Cardiac muscle cell (in vitro differentiated cells and primary cell): Measurements from ENCODE around the gene PAX2. TPM values are rescaled to one million over a fixed set of nuclear protein-coding genes. Genes with fewer than 3 reads are reported as not detected.

Experiments
- DNase-seq, 2 donors: peaks; one replicate each; pipeline versions ENCODE4 v3.0.0 to v3.0.0-alpha.2; 2010 to 2017; ENCODE audit warnings: low read depth in 1 of 2, low spot score in 1 of 2
- H3K27ac ChIP-seq: fragments of 200-600 bp; sonication (generic); 2 replicates; pipeline ENCODE4 v1.5.1; 2016
- H3K27me3 ChIP-seq: fragments of 200-600 bp; sonication (generic); 2 replicates; pipeline ENCODE4 v1.6.0; 2016; ENCODE audit warnings: control low read depth
- H3K36me3 ChIP-seq: fragments of 200-600 bp; sonication (generic); 2 replicates; pipeline ENCODE4 v1.5.1; 2016; ENCODE audit warnings: control low read depth
- H3K4me1 ChIP-seq: fragments of 200-600 bp; sonication (generic); 2 replicates; pipeline ENCODE4 v1.8.1; 2017; ENCODE audit warnings: low read depth, mild to moderate bottlenecking, mixed run types
- H3K4me3 ChIP-seq: fragments of 200-600 bp; sonication (generic); 2 replicates; pipeline ENCODE4 v1.5.1; 2016; ENCODE audit warnings: mild to moderate bottlenecking
- H3K9me3 ChIP-seq: fragments of 200-600 bp; sonication (generic); 2 replicates; pipeline ENCODE4 v1.5.1; 2017; ENCODE audit warnings: low read depth, mild to moderate bottlenecking, control low read depth
- polyA plus RNA-seq: library from polyadenylated mRNA; unstranded; fragments of >200 nt; fragmentation: Nextera tagmentation; extraction: Ambion mirVana; gene quantifications from 2 replicates; pipeline ENCODE4 v1.2.1, GENCODE V29; 2016
- total RNA-seq: library from RNA; depleted of rRNA; stranded (reverse); fragments of >200 nt; gene quantifications from 2 replicates; pipeline ENCODE4 v1.2.3, GENCODE V29; 2016
- TF ChIP-seq, protein P1 (sequence below): IDR thresholded peaks from 2 replicates; pipeline ENCODE4 v1.5.1; 2012; ENCODE audit warnings: low read depth, mild to moderate bottlenecking, low read length

PAX2 gene
- total and polyA plus RNA-seq, 2 experiments from 2014 or later, result not detected

DNA sequence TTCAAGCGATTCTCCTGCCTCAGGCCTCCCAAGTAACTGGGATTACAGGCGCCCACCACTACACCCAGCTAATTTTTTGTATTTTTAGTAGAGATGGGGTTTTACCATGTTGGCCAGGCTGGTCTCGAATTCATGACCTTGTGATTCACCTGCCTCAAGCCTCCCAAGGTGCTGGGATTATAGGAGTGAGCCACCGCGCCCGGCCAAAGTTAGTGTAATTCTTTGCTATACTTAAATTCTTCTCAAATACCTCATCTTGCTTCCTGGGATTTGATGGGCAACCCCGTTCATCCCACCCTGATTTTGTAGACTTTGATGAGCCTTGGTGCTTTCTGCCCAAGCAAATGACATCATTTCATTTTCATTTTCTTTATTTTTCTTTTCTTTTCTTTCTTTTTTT is 54.5 kb downstream of the PAX2 start:
- H3K27me3 ChIP-seq, result peaks cover 7% of the 10 kb centered on the region
- peaks cover 3% of the 10 kb centered on the region for H3K4me1 ChIP-seq
- no peaks in the 10 kb centered on the region for H3K9me3 ChIP-seq
- H3K36me3 ChIP-seq, result no peaks in the 10 kb centered on the region
- TF ChIP-seq, protein P1, sequence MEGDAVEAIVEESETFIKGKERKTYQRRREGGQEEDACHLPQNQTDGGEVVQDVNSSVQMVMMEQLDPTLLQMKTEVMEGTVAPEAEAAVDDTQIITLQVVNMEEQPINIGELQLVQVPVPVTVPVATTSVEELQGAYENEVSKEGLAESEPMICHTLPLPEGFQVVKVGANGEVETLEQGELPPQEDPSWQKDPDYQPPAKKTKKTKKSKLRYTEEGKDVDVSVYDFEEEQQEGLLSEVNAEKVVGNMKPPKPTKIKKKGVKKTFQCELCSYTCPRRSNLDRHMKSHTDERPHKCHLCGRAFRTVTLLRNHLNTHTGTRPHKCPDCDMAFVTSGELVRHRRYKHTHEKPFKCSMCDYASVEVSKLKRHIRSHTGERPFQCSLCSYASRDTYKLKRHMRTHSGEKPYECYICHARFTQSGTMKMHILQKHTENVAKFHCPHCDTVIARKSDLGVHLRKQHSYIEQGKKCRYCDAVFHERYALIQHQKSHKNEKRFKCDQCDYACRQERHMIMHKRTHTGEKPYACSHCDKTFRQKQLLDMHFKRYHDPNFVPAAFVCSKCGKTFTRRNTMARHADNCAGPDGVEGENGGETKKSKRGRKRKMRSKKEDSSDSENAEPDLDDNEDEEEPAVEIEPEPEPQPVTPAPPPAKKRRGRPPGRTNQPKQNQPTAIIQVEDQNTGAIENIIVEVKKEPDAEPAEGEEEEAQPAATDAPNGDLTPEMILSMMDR, result no peak
- DNase-seq, result no peak
- no peak overlapping the region for H3K4me3 ChIP-seq
- no peak overlapping the region for H3K27ac ChIP-seq

DNA sequence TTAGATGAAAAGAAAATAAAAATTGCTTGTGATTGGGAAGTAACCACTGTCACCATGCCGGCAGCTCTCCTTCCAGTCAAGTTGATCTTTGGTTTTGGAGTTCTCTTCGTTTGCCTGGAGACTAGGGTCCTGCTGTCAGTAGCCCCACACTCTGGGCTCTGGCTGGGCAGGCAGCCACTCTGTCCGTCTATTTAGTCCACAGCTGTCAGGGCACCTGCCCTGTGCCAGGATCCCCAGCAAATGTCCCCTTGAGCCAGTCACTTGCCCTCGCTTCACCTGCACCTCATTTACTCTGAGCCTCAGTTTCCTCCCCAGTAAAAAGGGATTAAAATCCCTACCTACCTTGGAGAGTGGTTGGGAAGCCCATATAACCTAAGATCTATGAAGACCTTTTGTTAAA is 55.5 kb downstream of the PAX2 start:
- peaks cover 7% of the 10 kb centered on the region for H3K27me3 ChIP-seq
- H3K4me1 ChIP-seq, result peaks cover 3% of the 10 kb centered on the region
- no peak overlapping the region for H3K4me3 ChIP-seq
- no peak for DNase-seq
- TF ChIP-seq, protein P1, result no peak
- H3K36me3 ChIP-seq, result no peaks in the 10 kb centered on the region
- no peaks in the 10 kb centered on the region for H3K9me3 ChIP-seq
- no peak overlapping the region for H3K27ac ChIP-seq

DNA sequence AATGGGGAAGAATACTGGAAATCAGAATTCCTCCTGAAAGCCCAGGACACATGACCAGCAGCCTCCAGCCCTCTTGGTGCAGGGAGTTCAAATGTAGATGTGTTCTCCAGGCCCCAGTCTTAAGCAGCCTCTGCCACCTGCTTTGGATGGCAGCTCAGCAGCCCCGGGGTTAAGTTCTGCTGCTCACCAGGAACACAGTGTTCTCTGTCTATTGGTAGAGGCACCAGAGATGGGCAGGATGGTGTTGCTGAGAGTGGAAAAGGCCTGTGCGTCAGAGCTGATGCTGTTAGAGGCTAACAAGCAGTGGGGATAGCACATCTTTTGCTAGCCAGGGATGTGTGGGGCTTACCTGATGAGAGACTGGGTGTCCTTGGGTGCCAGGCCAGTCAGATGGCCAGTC is 56.8 kb downstream of the PAX2 start:
- Histone ChIP-seq H3K27ac (no peak overlapping the region), H3K4me3 (no peak overlapping the region), H3K9me3 (no peaks in the 10 kb centered on the region), H3K27me3 (peaks cover 3% of the 10 kb centered on the region), H3K36me3 (no peaks in the 10 kb centered on the region), H3K4me1 (peaks cover 3% of the 10 kb centered on the region)
- TF ChIP-seq, protein P1, result no peak
- DNase-seq, result no peak

DNA sequence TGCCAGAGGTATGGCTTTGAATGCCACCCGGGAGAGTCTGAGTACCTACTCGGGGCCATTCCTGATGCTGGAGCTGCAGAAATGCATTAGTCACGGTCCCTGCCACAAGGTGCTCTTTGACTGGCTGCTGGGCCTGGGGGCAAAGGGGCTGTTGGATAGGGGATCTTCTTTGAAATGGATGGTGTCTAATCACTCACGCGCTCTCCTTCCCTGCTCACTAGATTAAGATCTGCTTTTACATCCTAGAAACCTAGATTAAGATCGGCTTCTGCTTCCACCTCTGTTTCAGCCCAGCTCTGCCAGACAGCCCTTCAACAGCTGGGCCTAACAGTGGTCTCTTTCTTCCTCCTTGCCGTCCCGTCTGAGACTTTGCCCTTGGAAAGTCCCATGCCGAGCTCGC is 57.2 kb downstream of the PAX2 start:
- TF ChIP-seq, protein P1, result no peak
- no peak overlapping the region for H3K4me3 ChIP-seq
- DNase-seq, result no peak
- H3K27me3 ChIP-seq, result peaks cover 5% of the 10 kb centered on the region
- H3K4me1 ChIP-seq, result peaks cover 3% of the 10 kb centered on the region
- no peaks in the 10 kb centered on the region for H3K9me3 ChIP-seq
- no peaks in the 10 kb centered on the region for H3K36me3 ChIP-seq
- no peak overlapping the region for H3K27ac ChIP-seq

DNA sequence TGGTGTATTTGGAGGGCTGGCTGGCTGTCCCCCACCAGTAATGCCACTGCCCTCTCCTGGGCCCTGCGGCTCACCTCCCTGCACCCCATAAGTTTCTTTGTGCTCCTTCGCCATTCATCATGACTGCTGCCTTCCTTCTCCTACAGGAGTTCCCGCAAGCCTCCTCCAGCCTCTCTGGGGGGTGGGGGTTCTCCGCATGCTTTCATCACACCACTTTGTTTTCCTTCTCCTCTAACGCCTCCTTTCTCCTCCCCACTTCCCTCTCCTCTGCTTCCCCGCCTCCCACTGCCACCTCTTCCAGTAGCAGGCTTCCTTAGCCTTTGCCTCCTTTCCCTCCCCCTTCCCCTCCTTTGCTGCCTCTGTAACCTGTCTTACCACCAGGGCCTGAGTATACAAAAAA is 58.1 kb downstream of the PAX2 start:
- DNase-seq, result no peak
- Histone ChIP-seq H3K27me3 (peaks cover 5% of the 10 kb centered on the region), H3K27ac (no peak overlapping the region), H3K9me3 (no peaks in the 10 kb centered on the region), H3K36me3 (no peaks in the 10 kb centered on the region), H3K4me3 (no peak overlapping the region), H3K4me1 (peaks cover 3% of the 10 kb centered on the region)
- TF ChIP-seq, protein P1, result no peak

DNA sequence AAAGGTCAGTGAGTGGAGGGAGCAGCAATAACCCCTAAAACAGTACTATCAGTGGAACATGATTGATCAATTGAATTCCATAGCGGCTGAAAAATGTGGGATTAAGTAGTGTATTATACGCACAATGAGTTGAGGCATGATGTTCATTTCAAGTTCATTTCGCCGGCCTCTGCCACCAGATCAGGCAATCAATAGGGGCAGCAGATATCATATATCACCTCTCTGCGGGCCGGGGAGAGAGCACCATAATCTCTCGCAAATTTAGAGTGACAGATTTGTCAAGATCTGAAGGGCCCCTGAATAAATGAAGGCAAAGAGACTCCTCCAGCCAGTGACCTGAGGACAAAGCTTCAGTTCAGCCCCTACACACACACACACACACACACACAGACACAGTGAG is 58.5 kb downstream of the PAX2 start:
- Histone ChIP-seq H3K27ac (no peak overlapping the region), H3K4me3 (no peak overlapping the region), H3K4me1 (peaks cover 3% of the 10 kb centered on the region), H3K36me3 (no peaks in the 10 kb centered on the region), H3K9me3 (no peaks in the 10 kb centered on the region), H3K27me3 (peaks cover 5% of the 10 kb centered on the region)
- TF ChIP-seq, protein P1, result no peak
- no peak for DNase-seq
